Right forelimb (tissue), 1 donor: ENCODE measurements around the gene SULT4A1.
"Not testable (repeated sequence)": the region's sequence is repeated elsewhere in the genome, so short reads cannot be mapped to it uniquely, and the experiment has no call there.

ENCODE experiments used
- DNase-seq: peaks from one replicate; pipeline ENCODE4 v3.0.0-alpha.2; 2018

SULT4A1 gene

DNA sequence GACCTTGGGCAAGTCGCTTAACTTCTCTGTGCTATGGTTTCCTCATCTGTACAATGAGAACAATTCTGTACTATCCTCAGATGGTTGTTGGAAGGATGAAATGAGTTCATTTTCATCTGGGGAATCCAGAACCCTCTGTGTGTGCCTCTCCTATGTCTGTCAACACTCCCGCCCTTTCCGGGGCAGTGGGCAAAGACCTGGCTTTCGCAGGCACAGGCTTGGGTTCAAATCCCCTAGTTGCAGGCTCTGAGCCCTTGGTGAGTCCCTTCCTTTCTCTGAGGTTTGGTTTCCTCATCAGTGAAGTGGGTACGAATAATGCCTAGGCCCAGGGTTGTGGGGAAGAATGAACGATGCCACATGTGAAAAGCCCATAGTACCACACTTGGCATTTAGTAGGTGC, 23.5 kb upstream of the SULT4A1 start:
- DNase-seq = no peak

DNA sequence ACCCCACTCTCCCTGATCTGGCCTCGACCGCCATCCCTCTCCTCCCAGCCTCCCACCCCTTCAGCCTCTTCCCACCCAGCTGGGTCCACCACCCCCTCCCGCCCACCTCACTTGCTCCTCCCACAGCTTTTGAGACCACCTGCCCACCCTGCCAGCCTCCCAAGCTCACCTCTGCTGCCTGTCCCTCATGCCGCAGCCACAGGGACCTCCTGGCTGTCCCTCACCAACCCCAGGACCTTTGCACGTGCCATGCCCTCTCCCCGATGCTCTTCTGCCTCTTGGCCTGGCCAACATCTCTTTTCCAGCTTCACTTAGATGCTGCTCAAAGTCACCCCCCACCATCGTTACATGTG, 23.0 kb upstream of the SULT4A1 start:
- DNase-seq = no peak

DNA sequence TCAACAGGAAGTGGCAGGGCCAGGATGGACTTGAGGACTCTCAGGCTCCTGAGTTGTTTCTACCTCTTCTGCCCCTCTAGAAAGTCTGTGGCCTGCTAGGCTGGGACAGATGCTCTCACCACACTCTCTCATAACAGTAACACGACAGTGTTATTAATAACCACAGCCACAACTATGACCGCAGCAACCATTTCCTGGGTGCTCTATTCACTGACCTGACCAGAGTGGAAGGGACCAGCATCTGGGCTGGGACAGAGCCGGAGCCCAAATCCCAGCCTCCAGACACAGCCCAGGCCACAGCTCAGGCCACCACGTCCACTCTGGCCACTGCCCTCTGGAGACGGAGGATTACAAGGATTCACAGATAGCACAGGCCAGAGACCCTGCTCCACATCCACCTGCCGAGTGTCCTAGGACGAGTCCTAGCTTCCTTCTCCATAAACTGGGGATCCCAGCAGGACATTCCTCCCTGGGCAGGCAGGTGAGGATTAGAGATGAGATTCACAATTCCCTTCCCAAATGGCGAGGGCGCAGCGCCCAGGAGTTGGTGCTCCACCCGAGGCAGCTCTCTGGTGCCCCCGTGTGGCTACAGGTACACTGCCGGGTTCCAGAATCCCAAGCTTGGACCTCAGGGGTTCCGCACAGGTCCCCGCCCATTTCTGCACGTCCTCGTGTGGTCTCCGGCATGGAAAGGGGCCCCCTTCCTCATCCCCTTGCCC, 22.4 kb upstream of the SULT4A1 start:
- peak; percentile 73 for DNase-seq

DNA sequence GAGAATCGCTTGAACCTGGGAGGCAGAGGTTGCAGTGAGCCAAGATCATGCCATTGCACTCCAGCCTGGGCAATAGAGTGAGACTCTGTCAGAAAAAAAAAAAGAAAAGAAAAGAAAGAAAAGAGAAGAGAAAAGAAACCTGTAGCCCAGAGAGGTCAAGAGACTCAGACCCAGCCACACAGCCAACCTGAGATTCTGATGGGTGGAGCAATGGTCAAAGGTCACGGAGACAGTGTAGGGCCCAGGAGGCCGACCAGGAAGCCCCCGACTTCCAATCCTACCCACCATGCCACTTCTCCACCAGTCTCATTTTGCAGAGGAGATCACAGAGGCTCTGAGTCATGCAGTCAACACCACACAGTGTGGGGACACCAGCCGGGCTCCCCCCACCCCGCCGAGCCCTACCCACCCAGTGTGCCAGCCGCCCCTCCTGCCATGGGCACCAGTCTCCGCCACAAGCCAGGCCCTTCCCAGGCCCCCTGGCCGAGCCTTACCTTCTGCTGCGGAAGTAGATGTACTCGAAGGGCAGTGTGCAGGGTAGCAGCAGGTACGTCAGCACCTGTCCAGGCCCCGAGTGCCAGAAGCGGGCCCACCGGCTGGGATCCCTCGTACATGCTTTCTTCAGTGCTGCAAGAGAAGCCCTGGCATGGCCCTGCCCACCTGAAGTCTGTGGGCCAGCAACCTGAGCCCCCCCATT, 21.6 kb upstream of the SULT4A1 start:
- DNase-seq = peak; percentile 37

DNA sequence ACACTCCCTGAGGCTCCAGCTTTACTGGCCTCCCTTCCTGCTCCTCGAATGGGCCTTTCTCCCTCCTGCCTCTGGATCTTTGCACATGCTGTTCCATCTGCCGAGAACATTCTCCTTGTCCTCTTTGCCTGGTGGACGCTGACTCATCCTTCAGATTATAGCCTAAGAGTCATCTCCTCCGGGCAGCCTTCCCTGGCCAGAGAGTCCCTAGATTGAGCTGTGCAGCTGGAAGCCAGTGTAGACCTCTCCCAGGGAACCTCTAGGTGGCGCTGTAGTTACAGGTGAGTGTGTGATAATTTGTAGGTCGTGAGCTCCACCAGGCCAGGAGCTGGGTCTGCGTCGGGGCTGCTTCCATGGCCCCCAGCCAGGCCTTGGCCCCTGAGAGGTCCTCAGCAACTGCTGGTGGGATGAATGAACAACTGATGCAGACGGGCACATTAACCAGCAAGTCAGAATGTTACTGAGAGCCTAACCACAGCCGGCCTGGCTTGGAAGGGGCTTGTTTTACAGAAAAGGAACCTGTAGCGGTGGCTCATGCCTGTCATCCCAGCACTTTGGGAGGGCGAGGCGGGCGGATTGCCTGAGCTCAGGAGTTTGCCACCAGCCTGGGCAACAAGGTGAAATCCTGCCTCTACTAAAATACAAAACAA, 20.8 kb upstream of the SULT4A1 start:
- peak; percentile 45 for DNase-seq

DNA sequence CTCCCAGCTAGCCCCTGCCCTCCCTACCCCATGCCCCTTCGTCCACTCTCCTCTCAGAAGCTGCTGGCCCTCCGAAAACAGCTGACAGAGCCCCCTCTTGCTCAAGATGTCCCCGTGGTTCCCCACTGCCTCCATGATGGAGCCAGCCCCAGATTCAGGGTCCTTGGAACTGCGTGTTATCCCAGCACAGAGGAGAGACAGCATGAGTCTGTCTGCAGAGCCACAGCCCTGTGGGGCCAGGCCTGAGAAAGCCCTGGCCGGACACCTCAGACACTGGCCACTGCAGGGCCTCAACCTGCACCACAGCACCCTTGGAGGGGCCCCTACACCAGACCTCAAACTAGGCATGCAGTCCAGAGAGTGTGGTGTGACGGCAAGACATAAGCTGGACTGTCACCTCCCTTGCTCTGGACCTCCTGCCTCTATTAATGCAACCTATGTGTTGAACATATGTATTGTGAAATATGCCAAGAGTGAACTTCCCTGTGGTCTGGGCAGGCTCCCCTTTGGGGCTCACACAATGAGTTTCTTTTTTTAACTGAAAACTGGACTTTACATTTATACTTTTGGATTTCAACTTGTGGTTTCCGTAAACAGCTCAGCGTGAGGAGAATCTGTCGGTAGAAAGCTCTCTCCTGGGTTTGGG, 19.9 kb upstream of the SULT4A1 start:
- no peak for DNase-seq

DNA sequence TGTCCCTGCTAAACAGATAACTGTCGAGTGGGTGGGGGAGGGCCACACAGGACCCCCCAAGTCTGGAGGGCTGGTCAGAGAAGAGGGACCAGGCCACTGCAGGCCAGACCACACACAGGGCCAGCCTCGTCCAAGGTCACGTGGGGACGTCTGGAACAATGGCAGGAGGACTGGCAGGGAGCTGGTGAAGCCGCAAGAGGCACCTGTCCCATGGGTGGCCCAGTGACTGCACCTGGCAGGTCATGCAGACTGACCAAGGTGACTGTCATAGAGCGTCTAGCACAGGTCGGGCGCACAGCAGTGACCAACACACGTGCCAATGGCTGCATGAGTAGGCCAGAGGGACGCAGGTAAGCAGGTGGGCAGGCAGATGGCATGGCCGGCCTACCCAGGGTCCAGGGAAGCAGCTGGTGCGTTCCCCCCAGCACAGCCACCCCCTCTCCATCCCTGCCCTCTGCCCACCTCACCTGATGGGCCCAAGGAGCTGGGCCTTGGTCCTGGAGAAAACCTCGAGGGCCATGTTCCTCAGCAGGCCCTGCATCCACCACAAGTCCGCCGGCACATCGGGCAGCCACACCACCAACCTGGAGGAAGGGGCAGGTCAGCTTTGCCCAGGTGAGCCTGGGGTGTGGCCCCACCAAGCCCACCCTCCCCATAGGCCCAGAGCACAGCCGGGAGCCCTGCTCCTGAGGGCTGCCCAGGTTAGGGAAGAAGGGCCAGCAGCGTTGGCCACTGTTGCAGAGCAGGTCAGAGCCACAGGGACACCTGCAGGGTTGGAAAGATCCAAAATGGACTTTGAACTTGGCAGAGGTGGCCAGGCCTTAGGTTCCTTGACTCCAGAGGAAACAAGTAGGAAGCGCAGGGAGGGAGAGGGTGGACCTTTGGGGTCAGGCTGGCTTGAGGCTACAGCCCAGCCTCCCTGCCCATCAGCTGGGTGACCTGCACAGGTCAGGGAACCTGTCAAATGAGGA, 19.1 kb upstream of the SULT4A1 start:
- DNase-seq = peak; percentile 17

DNA sequence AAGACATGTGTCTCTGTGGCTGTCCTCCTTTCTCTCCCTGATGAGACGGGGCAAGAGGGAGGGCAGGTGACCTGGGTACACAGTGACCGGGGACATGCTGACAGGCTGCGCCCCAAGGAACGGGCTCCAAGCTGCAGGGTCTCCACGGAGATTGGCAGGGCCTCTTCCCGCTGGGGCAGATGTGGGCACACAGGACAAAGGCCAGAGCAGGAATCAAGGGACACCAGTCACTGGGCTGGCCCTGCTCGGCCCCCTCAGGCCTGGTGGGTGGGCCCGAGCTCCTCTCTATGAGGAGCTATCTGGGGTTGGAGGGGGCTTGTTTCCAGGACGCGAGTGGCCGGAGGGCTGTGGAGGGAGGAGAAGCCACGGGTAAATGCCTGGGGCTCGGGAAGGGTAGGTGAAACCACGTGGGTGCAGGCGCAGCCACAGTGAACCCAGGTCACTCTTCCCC, 18.3 kb upstream of the SULT4A1 start:
- no peak for DNase-seq

DNA sequence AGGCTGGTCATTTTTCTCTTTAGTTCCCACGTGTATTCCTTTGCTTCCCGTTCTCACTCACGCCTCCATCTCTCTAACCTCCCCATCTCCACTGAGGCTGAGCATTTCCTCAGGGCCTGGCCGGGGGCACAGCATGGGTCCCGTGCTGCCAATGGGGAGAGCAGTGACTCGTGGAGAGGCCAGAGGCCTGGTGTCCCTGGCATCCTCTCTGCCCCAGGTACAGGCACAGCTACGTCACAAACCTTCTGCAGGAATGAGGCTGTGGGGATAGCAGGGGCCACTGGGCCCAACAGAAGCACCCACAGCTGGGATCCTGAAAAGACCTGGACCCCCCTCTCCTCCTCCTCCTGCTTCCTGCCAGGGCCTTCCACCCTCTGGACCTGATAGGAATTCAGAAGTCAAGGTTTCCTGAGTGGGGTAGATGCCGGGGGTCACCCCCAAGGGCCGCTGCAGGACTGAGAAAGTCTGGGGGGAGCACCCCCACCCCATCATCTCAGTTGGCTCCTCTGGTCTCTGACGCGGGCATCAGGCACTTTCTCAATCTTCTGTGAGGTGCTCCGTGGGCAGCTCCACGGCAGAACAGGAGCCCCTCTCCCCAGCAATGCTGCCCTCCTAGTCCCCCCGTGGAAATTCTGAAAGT, 17.7 kb upstream of the SULT4A1 start:
- peak; percentile 11 for DNase-seq

DNA sequence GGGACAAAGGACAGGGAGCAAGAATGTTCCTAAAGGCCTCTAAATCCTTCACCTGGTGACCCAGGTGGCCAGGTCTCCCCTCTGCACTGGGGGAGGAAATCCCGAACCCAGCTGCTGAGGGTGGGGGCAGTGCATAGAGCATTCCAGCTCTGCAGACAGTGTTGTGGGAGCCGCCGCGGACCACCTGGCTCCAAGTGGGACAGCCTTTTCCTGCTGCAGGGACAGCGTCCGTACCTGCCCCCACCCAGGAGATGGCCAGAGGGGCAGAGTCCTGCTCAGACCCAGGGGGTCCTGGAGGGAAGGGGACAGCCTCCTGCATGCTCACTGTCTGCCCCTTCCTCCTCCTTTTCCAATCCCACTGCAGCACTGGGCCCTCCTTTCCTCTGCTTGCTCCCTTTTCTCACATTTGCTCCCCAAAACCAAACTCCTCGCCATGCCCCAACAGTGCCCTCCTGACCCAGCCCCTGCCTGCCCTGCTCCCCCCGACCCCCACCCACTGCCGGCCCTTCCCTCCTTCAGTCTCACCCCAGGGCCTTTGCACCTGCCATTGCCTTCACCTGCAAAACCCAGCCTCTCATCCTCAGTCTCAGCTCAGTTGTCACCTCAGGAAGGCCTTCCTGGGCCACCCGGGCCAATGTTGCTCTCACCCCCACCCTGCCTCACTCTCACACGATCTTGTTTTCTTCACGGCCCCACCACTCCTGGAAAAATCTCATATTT, 16.7 kb upstream of the SULT4A1 start:
- DNase-seq = peak; percentile 32

DNA sequence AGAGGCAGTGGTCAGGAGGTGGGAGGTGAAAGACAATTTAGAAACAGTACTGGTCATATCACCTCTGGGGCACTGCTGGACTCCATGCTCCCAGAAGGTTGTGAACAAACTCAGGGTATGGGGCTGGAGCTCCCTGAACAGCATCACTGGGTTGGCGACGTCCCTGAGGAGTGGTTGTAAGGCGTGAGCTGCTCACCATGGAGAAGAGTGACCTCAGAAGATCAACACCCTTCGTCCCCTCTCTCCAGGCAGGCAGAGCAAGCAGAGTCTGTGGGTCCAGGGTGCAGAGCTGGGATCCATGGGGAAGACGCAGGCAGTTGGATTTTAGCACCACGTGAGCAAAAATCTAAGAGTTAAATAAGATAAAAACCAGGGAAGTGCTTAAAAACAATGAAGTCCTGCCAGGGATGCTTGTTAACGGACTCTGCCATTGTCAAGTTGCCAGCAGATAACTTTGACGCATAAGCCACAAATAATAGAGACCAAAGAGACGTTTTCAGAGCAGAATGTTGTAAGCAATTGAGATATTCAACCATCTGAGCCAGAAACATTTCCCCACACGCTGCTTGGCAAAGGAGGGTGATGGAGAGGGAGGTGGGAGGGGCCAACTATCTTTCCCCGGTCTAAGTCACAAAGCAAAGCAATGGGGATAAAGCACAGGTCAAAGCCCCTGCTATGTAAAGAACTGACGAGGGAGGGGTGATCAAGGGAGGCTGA, 15.9 kb upstream of the SULT4A1 start:
- DNase-seq = no peak

DNA sequence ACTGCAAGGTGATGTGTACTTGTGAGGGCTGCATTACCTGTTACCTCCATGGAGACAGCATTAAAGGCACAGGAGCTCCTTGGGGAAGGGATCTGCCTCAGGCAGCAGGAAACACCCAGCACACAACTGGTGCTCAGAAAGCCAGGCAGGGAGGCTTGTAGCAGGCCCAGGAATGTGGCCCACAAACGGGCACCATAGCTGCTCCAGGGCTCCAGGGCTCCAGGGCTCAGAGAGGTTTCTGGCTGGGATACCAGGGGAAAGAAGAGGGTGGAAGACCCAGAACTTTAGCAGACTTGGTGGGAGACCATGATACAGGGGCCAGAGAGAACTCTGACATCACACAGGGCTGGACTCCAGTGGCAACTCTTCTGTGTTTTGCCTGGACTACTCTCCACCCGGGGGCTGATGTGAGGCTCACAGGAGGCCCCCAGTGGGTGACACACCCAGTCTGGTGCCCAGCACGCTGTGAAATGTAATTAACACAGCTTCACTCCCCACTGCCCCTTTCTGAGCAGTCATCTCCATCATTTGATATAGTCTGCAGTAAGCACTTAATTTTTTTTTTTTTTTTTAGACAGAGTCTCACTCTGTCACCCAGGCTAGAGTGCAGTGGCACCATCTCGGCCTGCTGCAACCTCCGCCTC, 14.7 kb upstream of the SULT4A1 start:
- peak; percentile 13 for DNase-seq

DNA sequence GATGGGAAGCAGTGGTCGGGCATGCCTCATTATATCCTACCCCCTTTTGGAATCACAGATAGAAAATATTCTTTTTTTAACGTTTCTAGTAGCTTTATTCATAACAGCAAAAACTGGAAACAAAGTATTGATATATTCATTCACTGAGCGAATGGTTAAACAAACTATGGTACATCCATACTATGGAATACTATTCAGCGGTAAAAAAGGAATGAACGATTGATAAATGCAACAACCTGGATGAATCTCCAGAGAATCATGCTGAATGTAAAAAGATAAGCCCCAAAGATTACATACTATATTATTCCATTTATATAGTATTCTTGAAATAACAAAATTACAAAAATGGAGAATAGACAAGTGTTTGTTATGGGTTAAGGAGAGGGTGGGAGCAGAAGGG, 7.5 kb upstream of the SULT4A1 start:
- DNase-seq = no peak

DNA sequence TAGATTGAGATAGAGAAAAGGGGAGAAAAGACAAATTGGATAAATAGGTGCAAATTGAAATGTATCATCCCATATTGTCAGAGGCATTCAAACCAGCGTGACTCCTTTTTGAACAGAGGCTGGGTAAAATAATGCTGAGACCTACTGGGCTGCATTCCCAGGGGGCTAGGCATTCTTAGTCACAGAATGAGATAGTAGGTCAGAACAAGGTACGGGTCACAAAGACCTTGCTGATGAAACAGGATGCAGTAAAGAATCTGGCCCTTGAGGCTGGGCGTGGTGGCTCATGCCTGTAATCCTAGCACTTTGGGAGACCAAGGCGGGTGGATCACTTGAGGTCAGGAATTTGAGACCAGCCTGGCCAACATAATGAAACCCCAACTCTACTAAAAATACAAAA, 6.7 kb upstream of the SULT4A1 start:
- not testable (repeated sequence) for DNase-seq

DNA sequence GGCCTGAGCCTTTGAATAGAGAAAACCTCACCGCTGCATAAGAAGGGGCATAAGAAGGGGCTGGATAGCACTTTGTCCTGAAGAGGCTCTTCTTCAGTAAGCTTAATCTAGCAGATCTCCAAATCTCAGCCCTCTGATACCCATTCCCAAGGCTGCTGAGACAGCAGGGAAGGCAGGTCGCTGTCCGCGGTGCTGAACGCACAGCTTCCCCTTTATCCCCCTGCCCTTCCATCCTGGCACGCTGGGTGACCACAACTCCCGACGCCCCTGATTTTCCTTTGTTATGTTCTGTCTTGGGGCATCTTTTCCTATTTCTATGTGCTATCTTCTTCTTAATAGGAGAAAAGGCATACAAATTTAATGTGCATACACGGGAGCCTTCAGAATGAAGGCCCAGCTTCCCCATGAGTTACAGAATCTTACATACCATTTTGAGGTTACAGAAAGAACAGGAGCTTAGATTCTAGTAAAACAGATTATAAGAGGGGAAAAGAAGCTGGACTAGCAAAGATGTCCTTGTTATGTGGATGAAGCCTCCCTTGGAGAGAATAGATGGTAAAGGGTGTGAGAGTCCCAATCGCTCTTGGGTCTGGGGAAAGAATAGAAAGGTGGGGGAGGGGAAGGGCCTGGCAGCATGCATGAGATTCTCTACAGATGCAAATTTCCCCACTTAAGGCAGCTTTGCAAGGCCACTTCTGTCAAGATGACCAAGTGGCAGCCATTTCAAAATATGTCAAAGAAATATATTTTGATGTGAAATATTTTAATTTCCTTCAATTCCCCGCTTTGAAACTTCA, 5.7 kb upstream of the SULT4A1 start:
- DNase-seq = peak; percentile 85

DNA sequence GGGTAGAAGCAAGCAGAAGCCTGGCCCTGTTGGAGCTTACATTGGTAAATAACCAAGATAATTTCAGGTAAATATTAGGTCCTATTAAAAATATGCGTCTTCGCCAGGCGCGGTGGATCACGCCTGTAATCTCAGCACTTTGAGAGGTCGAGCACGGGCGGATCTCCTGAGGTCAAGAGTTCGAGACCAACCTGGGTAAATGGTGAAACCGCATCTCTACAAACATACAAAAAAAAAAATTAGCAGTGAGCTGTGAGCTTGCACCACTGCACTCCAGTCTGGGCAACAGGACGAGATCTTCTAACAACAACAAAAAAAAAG, 529 bp upstream of the SULT4A1 start:
- no peak for DNase-seq

DNA sequence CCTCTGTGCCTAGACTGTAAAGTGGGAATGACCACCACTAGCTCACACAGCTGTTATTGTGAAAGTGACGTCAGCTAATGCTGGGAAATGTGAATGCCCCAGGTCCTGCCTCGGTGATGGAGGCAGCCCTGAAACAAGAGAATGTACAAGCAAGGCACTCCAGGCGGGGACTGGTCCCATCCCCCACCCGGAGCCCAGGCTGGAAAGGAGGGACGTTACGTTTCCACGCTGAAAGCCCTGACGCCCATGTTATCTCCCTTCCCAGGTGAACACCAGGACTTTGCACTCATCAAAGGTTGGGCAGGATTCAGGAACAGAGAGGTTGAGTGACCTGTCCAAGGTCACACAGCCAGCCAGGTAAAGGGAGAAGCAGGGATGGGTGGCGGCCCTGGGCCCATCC, 784 bp downstream of the SULT4A1 start:
- no peak for DNase-seq

DNA sequence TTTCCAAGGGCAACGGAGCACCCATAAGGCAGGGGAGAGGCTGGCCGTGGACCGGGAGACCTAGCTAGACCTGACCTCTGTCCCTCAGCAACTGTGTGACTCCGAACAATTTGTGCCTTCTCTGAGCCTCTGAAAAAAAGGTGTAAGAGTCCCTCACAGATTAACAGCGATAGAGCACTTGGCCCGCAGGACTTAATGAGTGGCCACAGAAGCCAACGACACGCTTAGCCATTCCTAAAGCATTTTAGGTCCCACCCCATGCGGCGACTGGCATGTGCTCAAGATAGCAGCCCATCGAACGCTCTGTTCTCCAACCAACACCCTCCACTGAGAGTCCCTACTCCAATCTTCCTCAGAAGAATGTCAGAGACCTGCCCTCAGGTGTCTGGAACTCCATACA, 1.5 kb downstream of the SULT4A1 start:
- DNase-seq = no peak

DNA sequence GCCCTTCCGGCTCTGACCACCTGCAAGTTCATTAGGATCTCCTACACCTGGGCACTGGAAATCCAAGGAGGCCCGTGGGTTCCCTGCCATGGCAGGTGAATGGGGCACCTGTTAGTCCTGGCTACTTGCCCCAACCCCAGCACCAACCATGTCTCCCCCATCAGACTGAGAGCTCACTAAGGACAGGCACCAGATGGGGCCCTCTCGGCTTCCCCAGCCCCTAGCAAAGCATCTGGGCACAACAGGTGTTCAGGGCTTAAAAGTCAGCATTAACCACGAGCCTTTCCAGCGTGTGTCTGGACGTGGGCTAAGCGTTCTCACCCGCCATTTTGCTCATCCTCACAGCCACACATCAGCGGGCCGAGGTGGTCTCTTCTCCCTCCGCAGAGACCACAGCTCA, 2.2 kb downstream of the SULT4A1 start:
- no peak for DNase-seq
